H1 (cell line): ENCODE results near the gene DCANP1. TPM values are rescaled to one million over a fixed set of nuclear protein-coding genes. Genes with fewer than 3 reads are reported as not detected.
A peak's percentile ranks its signal among the peaks of the same experiment; 100 is the strongest.

Experiments used
- CTCF ChIA-PET: fragments of 300-600 bp; sonication (Branson Sonifier 250); formaldehyde crosslinking; loops from one replicate; lab custom pipeline; 2021; ENCODE audit not compliant: partially characterized antibody; lab: Charles Lee
- POLR2A ChIA-PET: fragments of 300-600 bp; sonication (Branson Sonifier 250); formaldehyde crosslinking; loops from one replicate; lab custom pipeline; 2021; ENCODE audit warnings: inconsistent platforms; ENCODE audit not compliant: partially characterized antibody; lab: Charles Lee
- DNase-seq, 2 experiments: peaks; one replicate each; pipeline versions ENCODE4 v3.0.0 to v3.0.0-alpha.2; 2010 to 2022; ENCODE audit warnings: low spot score in 2 of 2, low read depth in 1 of 2, mixed read lengths in 1 of 2
- FAIRE-seq: peaks from 2 replicates; lab custom pipeline; 2011; peaks lifted over from hg19 to GRCh38; lab: Jason Lieb, UNC
- H2AFZ ChIP-seq: 2 replicates; pipeline ENCODE4 v1.8.1; 2012; ENCODE audit warnings: low read length, inconsistent platforms
- H2AK5ac ChIP-seq: 2 replicates; pipeline ENCODE4 v1.6.1; 2013; ENCODE audit warnings: low read depth, low read length
- H2BK120ac ChIP-seq: replicated peaks from 2 replicates; pipeline ENCODE3; 2013; ENCODE audit warnings: low read depth, low read length, inconsistent platforms
- H2BK12ac ChIP-seq: 2 replicates; pipeline ENCODE4 v1.6.1; 2013; ENCODE audit warnings: low read depth, low read length
- H2BK15ac ChIP-seq: 2 replicates; pipeline ENCODE4 v1.6.1; 2013; ENCODE audit warnings: low read length
- H2BK20ac ChIP-seq: 2 replicates; pipeline ENCODE4 v1.6.1; 2013; ENCODE audit warnings: low read length
- H2BK5ac ChIP-seq: 2 replicates; pipeline ENCODE4 v1.6.1; 2013; ENCODE audit warnings: low read depth, low read length
- H3K14ac ChIP-seq: 2 replicates; pipeline ENCODE4 v1.6.1; 2013; ENCODE audit warnings: inconsistent platforms; ENCODE audit not compliant: insufficient read length
- H3K18ac ChIP-seq: 2 replicates; pipeline ENCODE4 v1.6.1; 2013; ENCODE audit warnings: low read length; ENCODE audit errors: extremely low read depth
- H3K23ac ChIP-seq: 2 replicates; pipeline ENCODE4 v1.6.1; 2013; ENCODE audit warnings: inconsistent platforms; ENCODE audit not compliant: insufficient read length
- H3K23me2 ChIP-seq: 2 replicates; pipeline ENCODE4 v1.6.1; 2013; ENCODE audit warnings: low read depth, low read length
- H3K27ac ChIP-seq: 2 replicates; pipeline ENCODE4 v1.6.1; 2011; ENCODE audit warnings: low read depth, low read length, inconsistent platforms
- H3K27me3 ChIP-seq, 4 experiments: replicated peaks in 1 of 4; 1 replicate in 1 of 4; 2 replicates in 3 of 4; pipeline versions ENCODE4 v1.6.1 to v1.8.1; 2011 to 2013; ENCODE audit warnings: low read length in 3 of 4, mild to moderate bottlenecking in 3 of 4, inconsistent platforms in 2 of 4, mixed read lengths in 2 of 4, moderate library complexity in 1 of 4; ENCODE audit not compliant: control insufficient read depth in 3 of 4, insufficient read depth in 3 of 4; ENCODE audit errors: extremely low read depth in 1 of 4
- H3K36me3 ChIP-seq, 4 experiments: 2 replicates each; pipeline versions ENCODE4 v1.6.1 to v1.8.1; 2011 to 2013; ENCODE audit warnings: mild to moderate bottlenecking in 4 of 4, low read length in 3 of 4, moderate library complexity in 2 of 4, control low read depth in 1 of 4, inconsistent platforms in 1 of 4; ENCODE audit not compliant: insufficient read depth in 4 of 4, control insufficient read depth in 2 of 4
- H3K4ac ChIP-seq: replicated peaks from 2 replicates; pipeline ENCODE3; 2013; ENCODE audit warnings: low read length, low read depth, mixed read lengths, inconsistent platforms; ENCODE audit not compliant: insufficient read length
- H3K4me1 ChIP-seq, 4 experiments: replicated peaks in 1 of 4; 1 replicate in 1 of 4; 2 replicates in 3 of 4; pipeline versions ENCODE4 v1.6.1 to v1.8.1; 2011 to 2013; ENCODE audit warnings: low read length in 3 of 4, inconsistent platforms in 2 of 4, mixed read lengths in 1 of 4; ENCODE audit not compliant: insufficient read depth in 4 of 4, control insufficient read depth in 3 of 4
- H3K4me2 ChIP-seq, 2 experiments: 2 replicates each; pipeline versions ENCODE4 v1.6.1 to v1.8.1; 2011 to 2013; ENCODE audit warnings: low read depth in 2 of 2, low read length in 2 of 2, control low read depth in 1 of 2, inconsistent platforms in 1 of 2, mild to moderate bottlenecking in 1 of 2; ENCODE audit not compliant: insufficient read depth in 1 of 2
- H3K4me3 ChIP-seq, 4 experiments: fragments of 200-600, 300-600 bp in 1 of 4; sonication (generic), shearing (Covaris generic), sonication (Bioruptor Twin) in 1 of 4; 2 replicates each; pipeline versions ENCODE4 v1.5.1 to v1.8.1; 2011 to 2016; ENCODE audit warnings: low read length in 4 of 4, low read depth in 3 of 4, control low read depth in 2 of 4, inconsistent platforms in 2 of 4, mild to moderate bottlenecking in 2 of 4, mixed read lengths in 1 of 4, moderate library complexity in 1 of 4; ENCODE audit not compliant: insufficient read depth in 2 of 4; ENCODE audit errors: extremely low read depth in 1 of 4
- H3K56ac ChIP-seq: replicated peaks from 2 replicates; pipeline ENCODE3; 2013; ENCODE audit warnings: low read depth, mild to moderate bottlenecking, mixed read lengths, low read length, inconsistent platforms; ENCODE audit not compliant: insufficient read length
- H3K79me1 ChIP-seq: 2 replicates; pipeline ENCODE4 v1.6.1; 2013; ENCODE audit warnings: low read depth, low read length, control low read depth
- H3K79me2 ChIP-seq, 2 experiments: 2 replicates each; pipeline versions ENCODE4 v1.6.1 to v1.8.1; 2012 to 2013; ENCODE audit warnings: low read length in 2 of 2, mild to moderate bottlenecking in 2 of 2, inconsistent platforms in 1 of 2; ENCODE audit not compliant: insufficient read depth in 2 of 2, control insufficient read depth in 1 of 2
- H3K9ac ChIP-seq, 4 experiments: replicated peaks in 1 of 4; 1 replicate in 1 of 4; 2 replicates in 3 of 4; pipeline versions ENCODE4 v1.6.1 to v1.8.1; 2011 to 2013; ENCODE audit warnings: low read depth in 3 of 4, low read length in 3 of 4, control low read depth in 2 of 4, mild to moderate bottlenecking in 2 of 4, moderate library complexity in 2 of 4, inconsistent platforms in 1 of 4; ENCODE audit errors: extremely low read depth in 1 of 4
- H3K9me3 ChIP-seq, 2 experiments: 2 replicates each; pipeline versions ENCODE4 v1.6.1 to v1.8.1; 2012 to 2013; ENCODE audit warnings: mild to moderate bottlenecking in 2 of 2, moderate library complexity in 2 of 2, control low read depth in 1 of 2, inconsistent platforms in 1 of 2, low read depth in 1 of 2, low read length in 1 of 2, mixed read lengths in 1 of 2; ENCODE audit not compliant: insufficient read depth in 2 of 2
- H4K20me1 ChIP-seq, 2 experiments: replicated peaks in 1 of 2; 2 replicates each; pipeline versions ENCODE3 to v1.8.1; 2011 to 2013; ENCODE audit warnings: inconsistent platforms in 2 of 2, low read length in 2 of 2, mild to moderate bottlenecking in 1 of 2; ENCODE audit not compliant: insufficient read depth in 2 of 2, control insufficient read depth in 1 of 2
- H4K5ac ChIP-seq: 2 replicates; pipeline ENCODE4 v1.6.1; 2013; ENCODE audit warnings: low read length, low read depth, mixed read lengths, inconsistent platforms; ENCODE audit not compliant: insufficient read length
- H4K8ac ChIP-seq: 2 replicates; pipeline ENCODE4 v1.8.0; 2013; ENCODE audit warnings: mild to moderate bottlenecking, moderate library complexity, low read length, inconsistent platforms; ENCODE audit not compliant: insufficient read depth; ENCODE audit errors: extremely low read depth
- H4K91ac ChIP-seq: replicated peaks from 2 replicates; pipeline ENCODE3; 2013; ENCODE audit warnings: low read length, mixed read lengths, inconsistent platforms; ENCODE audit not compliant: insufficient read length
- GTF2F1 ChIP-seq: IDR thresholded peaks from 2 replicates; pipeline ENCODE4 v1.6.1; 2012; ENCODE audit warnings: low read depth, low read length, improper control_type of control experiment, borderline replicate concordance
- HDAC6 ChIP-seq: IDR thresholded peaks from one replicate; pipeline ENCODE4 v1.7.1; 2012; ENCODE audit warnings: low read depth, mild to moderate bottlenecking, inconsistent platforms, low read length, moderate library complexity
- KDM1A ChIP-seq: fragments of 200-600, 300-600 bp; sonication (generic); IDR thresholded peaks from 2 replicates; pipeline ENCODE4 v1.7.1; 2016; ENCODE audit warnings: mild to moderate bottlenecking, low read length, borderline replicate concordance
- NANOG ChIP-seq: IDR thresholded peaks from 2 replicates; pipeline ENCODE4 v1.6.1; 2011; ENCODE audit warnings: low read length, low read depth, mild to moderate bottlenecking, inconsistent platforms; ENCODE audit not compliant: insufficient read depth, poor library complexity, severe bottlenecking
- PHF8 ChIP-seq: fragments of 200-600 bp; sonication (generic); conservative IDR thresholded peaks from 2 replicates; pipeline ENCODE4 v1.7.1; 2012; ENCODE audit warnings: low read depth, mild to moderate bottlenecking, inconsistent platforms, low read length, moderate library complexity
- RBBP5 ChIP-seq: IDR thresholded peaks from 2 replicates; pipeline ENCODE4 v1.7.1; 2012; ENCODE audit warnings: low read depth, mild to moderate bottlenecking, inconsistent platforms, low read length, moderate library complexity, borderline replicate concordance
- TCF12 ChIP-seq: IDR thresholded peaks from 2 replicates; pipeline ENCODE4 v1.6.1; 2011; ENCODE audit warnings: low read depth, mild to moderate bottlenecking, low read length
- TEAD4 ChIP-seq: IDR thresholded peaks from 2 replicates; pipeline ENCODE4 v1.6.1; 2012; ENCODE audit warnings: low read depth, low read length, inconsistent platforms, mixed read lengths
- YY1 ChIP-seq: IDR thresholded peaks from 2 replicates; pipeline ENCODE4 v1.6.1; 2011; ENCODE audit warnings: low read depth, mild to moderate bottlenecking, low read length
- WGBS, 2 experiments: shearing (Covaris generic) in 1 of 2; methylation state at CpG; one replicate each; pipeline versions ENCODE4 v1.1.6 to v1.1.7; 2013 to 2015; ENCODE audit warnings: low lambda C conversion rate in 2 of 2, mixed read lengths in 2 of 2, inconsistent platforms in 1 of 2, low coverage in 1 of 2, missing lambda C conversion rate in 1 of 2; ENCODE audit not compliant: insufficient replicate concordance in 2 of 2, insufficient coverage in 1 of 2, insufficient read length in 1 of 2; ENCODE audit errors: extremely low coverage in 1 of 2, missing lambda C conversion rate in 1 of 2; 5-methylcytosine and 5-hydroxymethylcytosine counted together
- polyA plus RNA-seq, 7 experiments: library from polyadenylated mRNA; depleted of rRNA in 3 of 7; stranded (reverse) in 5 of 7; unstranded in 2 of 7; fragments of >200 nt in 5 of 7; fragments of 200-250 nt in 2 of 7; gene quantifications; 1 replicate in 5 of 7; 2 replicates in 1 of 7; 4 replicates in 1 of 7; pipeline versions ENCODE4 v1.2.1 to v1.2.3, GENCODE V29; 2011 to 2013; ENCODE audit warnings: missing spikeins in 2 of 7, mixed read lengths in 2 of 7
- total RNA-seq: library from RNA; stranded (reverse); fragmentation: NEBNext Ultra II Directional; extraction: Animal tissue kit (Norgen Biotek cat#: 25700); gene quantifications from 2 replicates; pipeline ENCODE4 v1.2.1, GENCODE V29; 2021
- TF ChIP-seq, protein P1 (sequence below): IDR thresholded peaks from 2 replicates; pipeline ENCODE4 v1.6.1; 2012; ENCODE audit warnings: low read length, inconsistent platforms

Gene DCANP1
- total and polyA plus RNA-seq, 2 of the 8 experiments (the other 6 are each of a cell fraction or from before 2014, with no cell fraction given) = not detected

GRCh38 chr5:135492319-135492626, 45.1 kb upstream of the DCANP1 start:
- H2BK5ac ChIP-seq = no peak overlapping the region
- DNase-seq = no peak
- H2BK15ac ChIP-seq = no peak overlapping the region
- no peak overlapping the region for H3K27ac ChIP-seq
- peaks cover 74 to 99% (median 89%) of the 10 kb centered on the region in 4 experiments for H3K27me3 ChIP-seq
- H2AFZ ChIP-seq = no peak overlapping the region
- no peak overlapping the region for H3K4ac ChIP-seq
- no peak overlapping the region for H3K18ac ChIP-seq
- H3K14ac ChIP-seq = no peak overlapping the region
- TF ChIP-seq NANOG = no peak
- no peak for TF ChIP-seq GTF2F1
- no peak for TF ChIP-seq YY1
- TF ChIP-seq PHF8 = no peak
- no peak for TF ChIP-seq KDM1A
- no peak for TF ChIP-seq HDAC6
- TF ChIP-seq, protein P1, sequence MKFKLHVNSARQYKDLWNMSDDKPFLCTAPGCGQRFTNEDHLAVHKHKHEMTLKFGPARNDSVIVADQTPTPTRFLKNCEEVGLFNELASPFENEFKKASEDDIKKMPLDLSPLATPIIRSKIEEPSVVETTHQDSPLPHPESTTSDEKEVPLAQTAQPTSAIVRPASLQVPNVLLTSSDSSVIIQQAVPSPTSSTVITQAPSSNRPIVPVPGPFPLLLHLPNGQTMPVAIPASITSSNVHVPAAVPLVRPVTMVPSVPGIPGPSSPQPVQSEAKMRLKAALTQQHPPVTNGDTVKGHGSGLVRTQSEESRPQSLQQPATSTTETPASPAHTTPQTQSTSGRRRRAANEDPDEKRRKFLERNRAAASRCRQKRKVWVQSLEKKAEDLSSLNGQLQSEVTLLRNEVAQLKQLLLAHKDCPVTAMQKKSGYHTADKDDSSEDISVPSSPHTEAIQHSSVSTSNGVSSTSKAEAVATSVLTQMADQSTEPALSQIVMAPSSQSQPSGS = no peak
- no peak for TF ChIP-seq TCF12
- no peak for TF ChIP-seq TEAD4
- TF ChIP-seq RBBP5 = no peak
- WGBS, 2 experiments = 41% methylated on average over 3 of the region's 3 CpGs; no CpG with 5 or more reads in 1 of the 2 experiments
- H3K79me1 ChIP-seq = no peaks in the 10 kb centered on the region
- no peak overlapping the region for H4K8ac ChIP-seq
- H3K23ac ChIP-seq = no peak overlapping the region
- H3K4me2 ChIP-seq = peak overlapping the region; percentile 73 to 76; a peak in 2 of 4 replicates
- ChIA-PET CTCF (interaction anchor here (1.0 to 9.9 kb wide), 9 partner anchors 13 to 74 kb away, joined by 4 to 137 read pairs (median 11); partner anchors contain the start of gene NEUROG1), POLR2A (interaction anchor here (2.8 kb wide), 1 partner anchor 43 kb away, joined by 15 read pairs; the partner anchor contains the start of gene NEUROG1)
- H3K9ac ChIP-seq = no peak overlapping the region
- H4K20me1 ChIP-seq = peaks cover 6 to 20% of the 10 kb centered on the region in 2 experiments
- peaks cover 20% of the 10 kb centered on the region; the same call in 1 of the 2 replicates for H3K23me2 ChIP-seq
- H3K56ac ChIP-seq = no peak overlapping the region
- peak overlapping the region in 1 of 4 experiments; percentile 56; a peak in 2 of 8 replicates for H3K4me3 ChIP-seq
- H4K5ac ChIP-seq = no peak overlapping the region
- no peaks in the 10 kb centered on the region for H3K9me3 ChIP-seq
- no peak overlapping the region for H2BK120ac ChIP-seq
- no peaks in the 10 kb centered on the region for H3K79me2 ChIP-seq
- H4K91ac ChIP-seq = no peak overlapping the region
- H2BK12ac ChIP-seq = 0 out of 2 replicates have a peak overlapping the region, but pooled peaks have one; percentile 46
- peaks cover 4 to 40% (median 24%) of the 10 kb centered on the region in 4 experiments for H3K4me1 ChIP-seq
- no peak for FAIRE-seq
- H2BK20ac ChIP-seq = 0 out of 2 replicates have a peak overlapping the region, but pooled peaks have one; percentile 66
- no peak overlapping the region for H2AK5ac ChIP-seq
- no peaks in the 10 kb centered on the region for H3K36me3 ChIP-seq
